ENCODE results near the gene LPXN.
A peak's percentile ranks its signal among the peaks of the same experiment; 100 is the strongest.

GRCh38 chr11:58579192-58580129, 3.8 kb upstream of the LPXN start:
- peak; percentile 78 to 97 (median 80) for TF ChIP-seq CTCF (IDR thresholded peaks at IDR 0.05)
- TF ChIP-seq POLR2A (IDR thresholded peaks at IDR 0.05), result peak; percentile 78
- peak; percentile 95 to 99 (median 98) for TF ChIP-seq POLR2AphosphoS5 (IDR thresholded peaks at IDR 0.05)
